Neural progenitor cell (in vitro differentiated cells): ENCODE measurements around the gene SORBS2.

ENCODE experiments used
- EZH2 ChIP-seq: fragments of 200-600 bp; sonication (generic); IDR thresholded peaks from 2 replicates; pipeline ENCODE4 v1.6.1; 2017; ENCODE audit warnings: antibody characterized with exemption, mild to moderate bottlenecking, moderate library complexity
- EZH2phosphoT487 ChIP-seq: fragments of 200-600 bp; sonication (generic); IDR thresholded peaks from 2 replicates; pipeline ENCODE4 v1.6.1; 2017; ENCODE audit warnings: antibody characterized with exemption
- TF ChIP-seq, protein P1 (sequence below): fragments of 200-600 bp; sonication (generic); IDR thresholded peaks from 2 replicates; pipeline ENCODE4 v1.5.1; 2017; ENCODE audit warnings: antibody characterized with exemption, mild to moderate bottlenecking

- TF ChIP-seq, protein P1, sequence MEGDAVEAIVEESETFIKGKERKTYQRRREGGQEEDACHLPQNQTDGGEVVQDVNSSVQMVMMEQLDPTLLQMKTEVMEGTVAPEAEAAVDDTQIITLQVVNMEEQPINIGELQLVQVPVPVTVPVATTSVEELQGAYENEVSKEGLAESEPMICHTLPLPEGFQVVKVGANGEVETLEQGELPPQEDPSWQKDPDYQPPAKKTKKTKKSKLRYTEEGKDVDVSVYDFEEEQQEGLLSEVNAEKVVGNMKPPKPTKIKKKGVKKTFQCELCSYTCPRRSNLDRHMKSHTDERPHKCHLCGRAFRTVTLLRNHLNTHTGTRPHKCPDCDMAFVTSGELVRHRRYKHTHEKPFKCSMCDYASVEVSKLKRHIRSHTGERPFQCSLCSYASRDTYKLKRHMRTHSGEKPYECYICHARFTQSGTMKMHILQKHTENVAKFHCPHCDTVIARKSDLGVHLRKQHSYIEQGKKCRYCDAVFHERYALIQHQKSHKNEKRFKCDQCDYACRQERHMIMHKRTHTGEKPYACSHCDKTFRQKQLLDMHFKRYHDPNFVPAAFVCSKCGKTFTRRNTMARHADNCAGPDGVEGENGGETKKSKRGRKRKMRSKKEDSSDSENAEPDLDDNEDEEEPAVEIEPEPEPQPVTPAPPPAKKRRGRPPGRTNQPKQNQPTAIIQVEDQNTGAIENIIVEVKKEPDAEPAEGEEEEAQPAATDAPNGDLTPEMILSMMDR: no peak
- TF ChIP-seq EZH2: no peak
- no peak for TF ChIP-seq EZH2phosphoT487
These were observed 75.1 kb downstream of the SORBS2 start for GRCh38 chr4:185736882-185737281.
